Kidney (tissue), 14 donors: Measurements from ENCODE around the gene DIS3L2. TPM values are rescaled to one million over a fixed set of nuclear protein-coding genes. Genes with fewer than 3 reads are reported as not detected.
"Not testable (repeated sequence)": the region's sequence is repeated elsewhere in the genome, so short reads cannot be mapped to it uniquely, and the experiment has no call there.

Source experiments
- DNase-seq, 5 donors: peaks; one replicate each; pipeline ENCODE4 v3.0.0-alpha.2; 2013 to 2020
- FAIRE-seq: peaks from 2 replicates; lab custom pipeline; 2012; peaks lifted over from hg19 to GRCh38; lab: Jason Lieb, UNC
- H3K27ac ChIP-seq, 2 donors: one replicate each; pipeline ENCODE4 v1.7.0; 2013; ENCODE audit warnings: low read depth in 2 of 2, low read length in 2 of 2, inconsistent platforms in 1 of 2
- H3K27me3 ChIP-seq: one replicate; pipeline ENCODE4 v1.7.1; 2013; ENCODE audit warnings: low read length, inconsistent platforms; ENCODE audit not compliant: control insufficient read depth, insufficient read depth
- H3K36me3 ChIP-seq, 3 donors: one replicate each; pipeline versions ENCODE4 v1.7.0 to v1.7.1; 2013; ENCODE audit warnings: low read length in 3 of 3, control low read depth in 1 of 3, inconsistent platforms in 1 of 3; ENCODE audit not compliant: insufficient read depth in 3 of 3, control insufficient read depth in 2 of 3
- H3K4me1 ChIP-seq, 3 donors: one replicate each; pipeline versions ENCODE4 v1.7.0 to v1.7.1; 2013; ENCODE audit warnings: low read length in 3 of 3, inconsistent platforms in 1 of 3, low read depth in 1 of 3; ENCODE audit not compliant: control insufficient read depth in 2 of 3, insufficient read depth in 2 of 3
- H3K4me3 ChIP-seq, 3 donors: one replicate each; pipeline versions ENCODE4 v1.7.0 to v1.8.1; 2013; ENCODE audit warnings: low read length in 3 of 3, control low read depth in 1 of 3, inconsistent platforms in 1 of 3
- H3K9ac ChIP-seq, 3 donors: one replicate each; pipeline versions ENCODE4 v1.7.0 to v1.7.1; 2013; ENCODE audit warnings: low read length in 3 of 3, control low read depth in 1 of 3, inconsistent platforms in 1 of 3
- H3K9me3 ChIP-seq, 3 donors: one replicate each; pipeline versions ENCODE4 v1.7.0 to v1.7.1; 2013; ENCODE audit warnings: low read length in 3 of 3, control low read depth in 1 of 3, inconsistent platforms in 1 of 3; ENCODE audit not compliant: control insufficient read depth in 2 of 3, insufficient read depth in 1 of 3
- intact Hi-C: fragments of 100-400 bp; cut with DNase I; formaldehyde crosslinking; loops from one replicate; pipeline ENCODE4 v1.11.1; 2022
- polyA plus RNA-seq: library from polyadenylated mRNA; stranded (reverse); fragments of 350-450 nt; fragmentation: Illumina TruSeq; extraction: RNeasy Lipid Tissue Mini Kit (QIAGEN cat#74804); gene quantifications from one replicate; pipeline ENCODE4 v1.2.3, GENCODE V29; 2014; ENCODE audit warnings: low read depth, low replicate concordance; ENCODE audit not compliant: insufficient read depth
- total RNA-seq: library from RNA; stranded (reverse); fragmentation: NEBNext Ultra II Directional; extraction: Animal tissue kit (Norgen Biotek cat#: 25700); gene quantifications from one replicate; pipeline ENCODE4 v1.2.1, GENCODE V29; 2021
- TF ChIP-seq, protein P1 (sequence below): IDR thresholded peaks from 3 replicates; pipeline ENCODE4 v1.5.1; 2012; ENCODE audit warnings: mild to moderate bottlenecking, moderate library complexity, borderline replicate concordance; ENCODE audit not compliant: insufficient read depth; ENCODE audit errors: extremely low read depth
- donor health status: control.
- donor health status: control.
- donor health status: control.
- donor health status: control.
- donor health status: control.
- donor health status: DM: yes; HTN: yes; CAD: no.
- donor health status: Normal renal cell carcinoma (clear cell type).

The DIS3L2 gene
- total and polyA plus RNA-seq, 2 donors from 2014 or later: 12.3 to 47.7 TPM

- DNase-seq: no peak
- Histone ChIP-seq H3K27ac (no peak overlapping the region), H3K36me3 (no peaks in the 10 kb centered on the region), H3K9ac (no peak overlapping the region), H3K27me3 (no peaks in the 10 kb centered on the region), H3K9me3 (no peaks in the 10 kb centered on the region), H3K4me3 (no peak overlapping the region), H3K4me1 (no peaks in the 10 kb centered on the region)
- intact Hi-C loops: no loop called here
- TF ChIP-seq, protein P1, sequence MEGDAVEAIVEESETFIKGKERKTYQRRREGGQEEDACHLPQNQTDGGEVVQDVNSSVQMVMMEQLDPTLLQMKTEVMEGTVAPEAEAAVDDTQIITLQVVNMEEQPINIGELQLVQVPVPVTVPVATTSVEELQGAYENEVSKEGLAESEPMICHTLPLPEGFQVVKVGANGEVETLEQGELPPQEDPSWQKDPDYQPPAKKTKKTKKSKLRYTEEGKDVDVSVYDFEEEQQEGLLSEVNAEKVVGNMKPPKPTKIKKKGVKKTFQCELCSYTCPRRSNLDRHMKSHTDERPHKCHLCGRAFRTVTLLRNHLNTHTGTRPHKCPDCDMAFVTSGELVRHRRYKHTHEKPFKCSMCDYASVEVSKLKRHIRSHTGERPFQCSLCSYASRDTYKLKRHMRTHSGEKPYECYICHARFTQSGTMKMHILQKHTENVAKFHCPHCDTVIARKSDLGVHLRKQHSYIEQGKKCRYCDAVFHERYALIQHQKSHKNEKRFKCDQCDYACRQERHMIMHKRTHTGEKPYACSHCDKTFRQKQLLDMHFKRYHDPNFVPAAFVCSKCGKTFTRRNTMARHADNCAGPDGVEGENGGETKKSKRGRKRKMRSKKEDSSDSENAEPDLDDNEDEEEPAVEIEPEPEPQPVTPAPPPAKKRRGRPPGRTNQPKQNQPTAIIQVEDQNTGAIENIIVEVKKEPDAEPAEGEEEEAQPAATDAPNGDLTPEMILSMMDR: no peak
- no peak for FAIRE-seq
Observed at GRCh38 chr2:232335859-232336215, 374.3 kb downstream of the DIS3L2 start.

DNA sequence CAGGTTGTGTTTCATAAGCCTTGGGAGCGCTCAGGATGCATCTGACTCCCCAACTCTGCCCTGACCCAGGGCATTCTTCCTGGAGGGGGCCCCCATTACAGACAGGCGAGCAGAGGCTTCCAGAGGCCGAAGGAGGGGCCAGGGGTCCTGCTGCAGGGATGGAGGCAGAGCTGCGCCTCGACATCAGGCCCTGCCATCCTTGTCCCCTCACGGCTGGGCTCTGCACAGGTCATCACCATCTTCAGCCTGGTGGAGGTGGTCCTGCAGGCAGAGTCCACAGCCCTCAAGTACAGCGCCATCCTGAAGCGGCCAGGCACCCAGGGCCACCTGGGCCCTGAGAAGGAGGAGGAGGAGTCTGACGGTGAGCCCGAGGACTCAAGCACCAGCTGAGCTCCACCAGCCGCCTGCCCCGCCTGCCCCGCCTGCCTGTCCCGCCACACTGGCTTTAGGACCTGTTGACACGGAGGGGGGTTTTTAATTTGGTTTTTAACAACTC, 374.8 kb downstream of the DIS3L2 start:
- TF ChIP-seq, protein P1: no peak
- Histone ChIP-seq H3K27me3 (no peaks in the 10 kb centered on the region), H3K4me1 (no peaks in the 10 kb centered on the region), H3K36me3 (no peaks in the 10 kb centered on the region), H3K9ac (no peak overlapping the region), H3K4me3 (no peak overlapping the region), H3K9me3 (no peaks in the 10 kb centered on the region), H3K27ac (no peak overlapping the region)
- DNase-seq (peak in 2 of 5 donors; percentile 37 to 53), FAIRE-seq (no peak)
- intact Hi-C loops: no loop called here

- no peaks in the 10 kb centered on the region for H3K9me3 ChIP-seq
- H3K27me3 ChIP-seq: no peaks in the 10 kb centered on the region
- intact Hi-C loops: no loop called here
- H3K4me1 ChIP-seq: no peaks in the 10 kb centered on the region
- FAIRE-seq: no peak
- H3K27ac ChIP-seq: no peak overlapping the region
- no peak overlapping the region for H3K9ac ChIP-seq
- peak in 1 of 5 donors; percentile 41 for DNase-seq
- no peaks in the 10 kb centered on the region for H3K36me3 ChIP-seq
- TF ChIP-seq, protein P1: no peak
- H3K4me3 ChIP-seq: no peak overlapping the region
Observed at GRCh38 chr2:232336981-232337720, 375.6 kb downstream of the DIS3L2 start.

DNA sequence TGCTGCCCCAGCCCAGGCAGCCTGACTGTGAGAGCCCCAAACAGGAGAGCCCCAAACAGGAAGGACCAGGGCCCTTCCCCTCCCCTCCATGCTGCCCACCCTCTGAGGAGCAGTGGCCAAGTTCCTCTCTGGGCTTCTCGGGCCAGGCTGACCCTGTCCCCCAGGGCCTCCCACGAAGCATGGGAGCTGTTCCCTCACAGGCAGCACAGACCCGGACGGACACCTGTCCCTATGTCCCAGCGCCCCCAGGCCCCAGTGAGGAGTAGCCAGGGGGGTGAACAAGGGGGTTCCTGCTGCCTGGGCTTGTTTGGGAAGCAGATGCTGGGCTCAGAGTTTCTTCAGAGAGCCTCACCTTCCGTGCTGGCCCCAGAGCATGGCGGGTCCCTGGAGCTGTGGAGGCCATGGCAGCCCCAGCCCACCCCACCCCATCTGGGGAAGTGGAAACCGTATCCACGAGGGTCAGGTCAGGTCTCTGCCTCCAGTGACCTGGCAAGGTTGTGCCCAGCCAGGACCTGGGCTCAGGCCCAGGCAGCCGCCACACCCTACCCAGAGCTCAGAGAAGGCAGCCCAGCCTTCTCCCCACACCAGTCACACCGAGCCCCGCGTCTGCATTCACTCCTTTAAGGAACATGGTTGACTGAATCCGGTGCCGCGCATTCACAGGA, 376.7 kb downstream of the DIS3L2 start:
- H3K27me3 ChIP-seq, H3K4me3 ChIP-seq, H3K9ac ChIP-seq, DNase-seq, H3K4me1 ChIP-seq, H3K27ac ChIP-seq, intact Hi-C loops, H3K36me3 ChIP-seq, FAIRE-seq, H3K9me3 ChIP-seq: not testable (repeated sequence)
